ENCODE results near the gene CTSE.

The CTSE gene

GRCh38 chr1:206030714-206031113, 7.0 kb upstream of the CTSE start:
- peak; percentile 56 for DNase-seq (ENCODE audit: low spot score)
- in situ Hi-C loops (cut with MboI; ENCODE audit: low pct_unique_long_range_greater_than_20kb, low sequenced_read_pairs, unreplicated experiment), result no loop called here
- TF ChIP-seq, protein P1, sequence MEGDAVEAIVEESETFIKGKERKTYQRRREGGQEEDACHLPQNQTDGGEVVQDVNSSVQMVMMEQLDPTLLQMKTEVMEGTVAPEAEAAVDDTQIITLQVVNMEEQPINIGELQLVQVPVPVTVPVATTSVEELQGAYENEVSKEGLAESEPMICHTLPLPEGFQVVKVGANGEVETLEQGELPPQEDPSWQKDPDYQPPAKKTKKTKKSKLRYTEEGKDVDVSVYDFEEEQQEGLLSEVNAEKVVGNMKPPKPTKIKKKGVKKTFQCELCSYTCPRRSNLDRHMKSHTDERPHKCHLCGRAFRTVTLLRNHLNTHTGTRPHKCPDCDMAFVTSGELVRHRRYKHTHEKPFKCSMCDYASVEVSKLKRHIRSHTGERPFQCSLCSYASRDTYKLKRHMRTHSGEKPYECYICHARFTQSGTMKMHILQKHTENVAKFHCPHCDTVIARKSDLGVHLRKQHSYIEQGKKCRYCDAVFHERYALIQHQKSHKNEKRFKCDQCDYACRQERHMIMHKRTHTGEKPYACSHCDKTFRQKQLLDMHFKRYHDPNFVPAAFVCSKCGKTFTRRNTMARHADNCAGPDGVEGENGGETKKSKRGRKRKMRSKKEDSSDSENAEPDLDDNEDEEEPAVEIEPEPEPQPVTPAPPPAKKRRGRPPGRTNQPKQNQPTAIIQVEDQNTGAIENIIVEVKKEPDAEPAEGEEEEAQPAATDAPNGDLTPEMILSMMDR (IDR thresholded peaks at IDR 0.05; ENCODE audit: extremely low read depth, insufficient read depth, missing control alignments), result peak; percentile 91

DNA sequence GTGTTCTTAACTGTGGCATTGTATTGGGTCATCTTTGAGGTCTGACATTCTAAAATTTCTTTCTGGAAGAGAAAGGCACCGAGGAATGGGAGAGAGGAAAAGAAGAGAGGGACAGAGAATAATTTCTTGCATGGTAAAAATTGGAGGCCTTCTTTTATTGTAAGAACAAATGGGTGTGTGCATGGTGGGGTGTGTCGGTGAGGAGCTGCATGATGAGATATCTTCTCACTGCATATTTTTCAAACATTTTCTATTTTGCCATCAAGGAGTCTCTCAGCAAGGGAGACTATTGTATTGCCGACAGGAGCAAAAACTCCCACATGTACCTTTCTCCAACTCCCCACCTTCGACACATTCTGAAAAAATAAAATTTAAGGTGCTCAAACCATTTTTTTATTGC, 6.5 kb upstream of the CTSE start:
- in situ Hi-C loops (cut with MboI; ENCODE audit: low pct_unique_long_range_greater_than_20kb, low sequenced_read_pairs, unreplicated experiment), result no loop called here
- DNase-seq (ENCODE audit: low spot score), result no peak
- TF ChIP-seq, protein P1 (IDR thresholded peaks at IDR 0.05; ENCODE audit: extremely low read depth, insufficient read depth, missing control alignments), result no peak

DNA sequence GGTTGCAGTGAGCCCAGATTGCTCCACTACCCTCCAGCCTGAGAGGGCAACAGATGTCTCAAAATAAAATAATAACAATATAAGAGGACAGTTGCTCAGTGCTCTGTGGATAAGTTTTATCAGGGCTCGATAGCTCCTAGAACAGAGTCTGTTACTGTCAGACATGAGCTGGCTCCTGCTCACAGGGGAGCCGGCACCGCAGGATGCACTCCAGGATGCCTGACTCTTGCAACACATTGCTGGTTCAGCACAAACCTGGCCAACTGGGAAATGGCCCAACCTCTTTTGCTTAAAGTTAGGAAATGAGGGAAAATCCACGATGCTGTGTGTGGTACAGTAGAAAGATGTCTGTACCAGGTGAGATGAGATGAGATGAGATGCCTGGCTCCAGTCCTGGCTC, 5.8 kb upstream of the CTSE start:
- TF ChIP-seq, protein P1 (IDR thresholded peaks at IDR 0.05; ENCODE audit: extremely low read depth, insufficient read depth, missing control alignments), result no peak
- DNase-seq (ENCODE audit: low spot score), result no peak
- in situ Hi-C loops (cut with MboI; ENCODE audit: low pct_unique_long_range_greater_than_20kb, low sequenced_read_pairs, unreplicated experiment), result loop anchor here (5.0 kb wide), 1 partner anchor 73 kb away; no protein-coding TSS in a partner anchor

GRCh38 chr1:206025283-206025820, 1.7 kb upstream of the CTSE start:
- DNase-seq (ENCODE audit: low spot score), result no peak
- in situ Hi-C loops (cut with MboI; ENCODE audit: low pct_unique_long_range_greater_than_20kb, low sequenced_read_pairs, unreplicated experiment), result loop anchor here (5.0 kb wide), 1 partner anchor 77 kb away; no protein-coding TSS in a partner anchor
- TF ChIP-seq, protein P1 (IDR thresholded peaks at IDR 0.05; ENCODE audit: extremely low read depth, insufficient read depth, missing control alignments), result no peak

DNA sequence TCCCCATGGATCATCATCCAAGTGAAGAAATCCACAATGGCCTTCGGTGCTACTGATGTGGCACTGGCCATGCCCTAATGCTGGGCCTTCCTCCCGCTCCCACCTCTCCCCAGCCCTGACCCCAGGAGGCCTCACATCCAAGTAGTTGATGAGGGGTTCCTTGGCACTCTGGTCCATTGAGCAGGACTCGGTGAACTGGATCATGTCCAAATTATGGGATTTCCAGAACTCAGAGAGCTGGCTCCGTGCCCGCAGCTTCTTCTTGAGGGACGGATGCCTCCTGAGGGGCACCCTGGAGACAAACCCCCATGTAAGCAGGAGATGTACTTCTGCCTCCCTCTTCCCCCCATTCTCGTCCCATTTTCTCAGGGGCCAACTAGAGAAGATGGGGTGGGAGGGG, 929 bp downstream of the CTSE start:
- TF ChIP-seq, protein P1 (IDR thresholded peaks at IDR 0.05; ENCODE audit: extremely low read depth, insufficient read depth, missing control alignments), result no peak
- in situ Hi-C loops (cut with MboI; ENCODE audit: low pct_unique_long_range_greater_than_20kb, low sequenced_read_pairs, unreplicated experiment), result no loop called here
- no peak for DNase-seq (ENCODE audit: low spot score)

DNA sequence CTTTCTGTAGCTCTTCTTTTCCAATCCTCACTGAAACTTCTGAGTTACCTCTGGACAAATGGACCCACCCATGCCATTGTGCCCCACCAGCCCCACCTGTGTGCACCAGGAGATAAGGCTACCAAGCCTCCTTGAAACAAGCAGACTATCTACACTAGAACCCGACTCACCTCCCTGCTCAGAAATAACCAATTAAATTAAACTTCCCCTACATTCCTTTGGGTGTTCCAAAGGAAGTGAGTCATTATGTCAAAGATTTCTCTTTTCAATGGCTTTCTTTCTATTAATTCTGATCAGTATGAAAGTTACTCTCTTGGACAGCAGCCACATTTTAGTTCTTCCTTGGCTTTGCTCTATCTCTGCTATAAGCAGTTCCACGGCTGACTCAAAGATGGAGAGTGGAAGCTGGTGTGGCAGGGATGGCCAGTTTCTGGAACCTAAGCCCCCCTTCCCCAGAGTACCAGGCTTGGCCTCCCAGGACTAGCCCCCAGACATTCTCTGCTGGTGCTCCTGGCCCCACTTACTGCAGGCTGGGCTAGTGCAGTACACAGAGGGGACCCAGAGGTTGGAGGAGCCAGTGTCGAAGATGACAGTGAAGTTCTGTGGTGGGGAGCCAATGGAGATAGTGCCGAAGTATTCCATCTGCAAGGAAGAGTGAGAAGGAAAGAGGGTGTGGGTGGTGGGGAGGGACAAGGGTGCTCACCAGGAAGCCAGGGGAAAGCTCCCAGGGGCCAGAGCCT, 1.9 kb downstream of the CTSE start:
- TF ChIP-seq, protein P1 (IDR thresholded peaks at IDR 0.05; ENCODE audit: extremely low read depth, insufficient read depth, missing control alignments), result no peak
- DNase-seq (ENCODE audit: low spot score), result no peak
- in situ Hi-C loops (cut with MboI; ENCODE audit: low pct_unique_long_range_greater_than_20kb, low sequenced_read_pairs, unreplicated experiment), result no loop called here
